Hematopoietic multipotent progenitor cell treated with erythropoietin and hydrocortisone succinate and interleukin-3 and kit ligand, for 17 days (in vitro differentiated cells): ENCODE data around the gene MTA2.
A peak's percentile ranks its signal among the peaks of the same experiment; 100 is the strongest.
"Not testable (repeated sequence)": the region's sequence is repeated elsewhere in the genome, so short reads cannot be mapped to it uniquely, and the experiment has no call there.

Experiments
- DNase-seq: peaks from one replicate; pipeline ENCODE4 v3.0.0-alpha.2; 2015; ENCODE audit warnings: low spot score

The MTA2 gene

GRCh38 chr11:62566247-62566646 is 35.4 kb downstream of the MTA2 start:
- no peak for DNase-seq

GRCh38 chr11:62565100-62565802 is 36.4 kb downstream of the MTA2 start:
- DNase-seq, result no peak

GRCh38 chr11:62561677-62562230 is 39.9 kb downstream of the MTA2 start:
- DNase-seq, result not testable (repeated sequence)

- DNase-seq, result peak; percentile 84
Observed at GRCh38 chr11:62560566-62561103, 41.0 kb downstream of the MTA2 start.

GRCh38 chr11:62559626-62560025 is 42.0 kb downstream of the MTA2 start:
- DNase-seq, result not testable (repeated sequence)

GRCh38 chr11:62559204-62559603 is 42.5 kb downstream of the MTA2 start:
- no peak for DNase-seq

GRCh38 chr11:62558669-62559068 is 43.0 kb downstream of the MTA2 start:
- DNase-seq, result no peak

GRCh38 chr11:62556875-62557631 is 44.6 kb downstream of the MTA2 start:
- peak; percentile 24 for DNase-seq

- DNase-seq, result peak; percentile 82
Observed at GRCh38 chr11:62556108-62556874, 45.4 kb downstream of the MTA2 start.

- peak; percentile 49 for DNase-seq
Observed at GRCh38 chr11:62555464-62556107, 46.1 kb downstream of the MTA2 start.

- DNase-seq, result no peak
Observed at GRCh38 chr11:62554387-62555167, 47.1 kb downstream of the MTA2 start.

- no peak for DNase-seq
Observed at GRCh38 chr11:62553839-62554361, 47.8 kb downstream of the MTA2 start.

- DNase-seq, result peak; percentile 83
Observed at GRCh38 chr11:62553080-62553838, 48.4 kb downstream of the MTA2 start.

GRCh38 chr11:62552485-62553079 is 49.1 kb downstream of the MTA2 start:
- DNase-seq, result no peak

GRCh38 chr11:62550478-62550877 is 51.2 kb downstream of the MTA2 start:
- not testable (repeated sequence) for DNase-seq

GRCh38 chr11:62548545-62549335 is 52.9 kb downstream of the MTA2 start:
- DNase-seq, result no peak

- no peak for DNase-seq
Observed at GRCh38 chr11:62547691-62548281, 53.9 kb downstream of the MTA2 start.
